ENCODE results near the gene TANC1.

The TANC1 gene

GRCh38 chr2:159169187-159169586, 200.7 kb downstream of the TANC1 start:
- no peak overlapping the region for H3K27ac ChIP-seq
- TF ChIP-seq, protein P1, sequence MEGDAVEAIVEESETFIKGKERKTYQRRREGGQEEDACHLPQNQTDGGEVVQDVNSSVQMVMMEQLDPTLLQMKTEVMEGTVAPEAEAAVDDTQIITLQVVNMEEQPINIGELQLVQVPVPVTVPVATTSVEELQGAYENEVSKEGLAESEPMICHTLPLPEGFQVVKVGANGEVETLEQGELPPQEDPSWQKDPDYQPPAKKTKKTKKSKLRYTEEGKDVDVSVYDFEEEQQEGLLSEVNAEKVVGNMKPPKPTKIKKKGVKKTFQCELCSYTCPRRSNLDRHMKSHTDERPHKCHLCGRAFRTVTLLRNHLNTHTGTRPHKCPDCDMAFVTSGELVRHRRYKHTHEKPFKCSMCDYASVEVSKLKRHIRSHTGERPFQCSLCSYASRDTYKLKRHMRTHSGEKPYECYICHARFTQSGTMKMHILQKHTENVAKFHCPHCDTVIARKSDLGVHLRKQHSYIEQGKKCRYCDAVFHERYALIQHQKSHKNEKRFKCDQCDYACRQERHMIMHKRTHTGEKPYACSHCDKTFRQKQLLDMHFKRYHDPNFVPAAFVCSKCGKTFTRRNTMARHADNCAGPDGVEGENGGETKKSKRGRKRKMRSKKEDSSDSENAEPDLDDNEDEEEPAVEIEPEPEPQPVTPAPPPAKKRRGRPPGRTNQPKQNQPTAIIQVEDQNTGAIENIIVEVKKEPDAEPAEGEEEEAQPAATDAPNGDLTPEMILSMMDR (conservative IDR thresholded peaks at IDR 0.05): no peak

DNA sequence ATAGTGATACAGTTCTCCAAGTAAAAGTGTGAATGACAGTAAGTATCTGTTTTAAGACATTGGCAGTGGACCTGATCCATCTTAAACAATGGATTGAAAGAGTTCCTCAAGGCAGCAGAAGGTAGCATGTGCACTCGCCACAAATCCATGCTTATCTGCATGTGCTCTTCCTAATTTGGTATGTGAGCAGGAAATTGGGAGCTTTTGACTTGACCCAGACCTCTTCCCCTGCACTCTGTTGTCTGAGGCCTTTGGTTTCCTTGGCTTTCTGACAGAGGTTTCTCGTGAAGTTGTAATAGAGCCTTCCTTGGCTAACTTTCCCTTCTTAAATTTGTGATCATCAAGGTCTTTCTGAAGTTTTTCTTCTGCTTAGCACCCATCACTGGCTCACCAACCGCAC, 204.0 kb downstream of the TANC1 start:
- no peak overlapping the region for H3K27ac ChIP-seq
- TF ChIP-seq, protein P1 (conservative IDR thresholded peaks at IDR 0.05): no peak

DNA sequence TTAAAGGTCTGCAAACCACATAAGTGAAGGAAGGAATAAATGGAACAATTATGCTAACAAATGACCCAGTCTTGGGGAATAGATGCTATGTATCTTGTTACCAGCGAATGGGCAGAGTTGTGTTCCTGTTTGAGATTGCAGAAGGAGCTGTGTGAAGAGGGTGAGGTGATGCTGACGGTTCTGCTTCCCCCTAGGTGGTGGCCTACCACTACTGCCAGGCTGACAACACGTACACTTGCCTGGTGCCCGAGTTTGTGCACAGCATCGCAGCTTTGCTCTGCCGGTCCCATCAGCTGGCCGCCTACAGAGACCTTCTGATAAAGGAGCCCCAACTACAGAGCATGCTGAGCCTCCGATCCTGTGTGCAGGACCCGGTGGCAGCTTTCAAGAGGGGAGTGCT, 206.3 kb downstream of the TANC1 start:
- no peak overlapping the region for H3K27ac ChIP-seq
- TF ChIP-seq, protein P1 (conservative IDR thresholded peaks at IDR 0.05): no peak

GRCh38 chr2:159175182-159175581, 206.7 kb downstream of the TANC1 start:
- H3K27ac ChIP-seq: peak overlapping the region; percentile 25; the same call in 1 of the 2 replicates
- TF ChIP-seq, protein P1 (conservative IDR thresholded peaks at IDR 0.05): no peak

DNA sequence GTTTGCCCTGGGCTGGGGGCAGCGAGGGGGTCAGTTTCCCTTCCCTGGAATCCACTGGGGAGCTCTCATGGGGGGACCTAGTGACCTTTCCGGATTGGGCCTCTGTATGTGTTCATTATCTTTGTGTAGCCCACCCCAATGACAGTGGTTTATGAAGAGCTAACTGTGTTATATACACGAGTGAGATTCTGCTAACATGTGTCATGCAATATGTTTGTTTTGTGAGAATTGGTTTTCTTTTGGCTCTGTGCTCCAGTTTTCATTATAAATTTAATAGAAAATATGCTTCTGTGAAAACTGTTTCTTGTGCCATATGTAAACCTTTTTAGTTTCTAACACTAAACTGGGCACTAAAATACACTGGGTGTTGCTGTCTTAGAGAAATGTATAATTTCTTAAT, 207.5 kb downstream of the TANC1 start:
- TF ChIP-seq, protein P1 (conservative IDR thresholded peaks at IDR 0.05): no peak
- H3K27ac ChIP-seq: peak overlapping the region; percentile 25

- TF ChIP-seq, protein P1 (conservative IDR thresholded peaks at IDR 0.05): no peak
- H3K27ac ChIP-seq: peak overlapping the region; percentile 25; the same call in 1 of the 2 replicates
These were observed 208.1 kb downstream of the TANC1 start for GRCh38 chr2:159176555-159176954.

- TF ChIP-seq, protein P1 (conservative IDR thresholded peaks at IDR 0.05): no peak
- peak overlapping the region; percentile 42 for H3K27ac ChIP-seq
These were observed 208.9 kb downstream of the TANC1 start for GRCh38 chr2:159177357-159177756.

All from VCaP (cell line).